Neuronal stem cell (in vitro differentiated cells): ENCODE measurements around the gene CLEC3A.

Source experiments
- DNase-seq: peaks from one replicate; pipeline ENCODE4 v3.0.0-alpha.2; 2013; ENCODE audit warnings: low spot score
- H2AFZ ChIP-seq: one replicate; pipeline ENCODE4 v1.6.1; 2013; ENCODE audit warnings: mild to moderate bottlenecking, low read length, inconsistent platforms
- H2AK5ac ChIP-seq: 2 replicates; pipeline ENCODE4 v1.6.1; 2013; ENCODE audit warnings: low read depth, mild to moderate bottlenecking, inconsistent platforms, low read length, moderate library complexity, mixed read lengths
- H2BK120ac ChIP-seq: 2 replicates; pipeline ENCODE4 v1.6.1; 2013; ENCODE audit warnings: low read depth, mild to moderate bottlenecking, inconsistent platforms, low read length, moderate library complexity, mixed read lengths
- H2BK12ac ChIP-seq: one replicate; pipeline ENCODE4 v1.6.1; 2013; ENCODE audit warnings: low read length, inconsistent platforms
- H2BK15ac ChIP-seq: 2 replicates; pipeline ENCODE4 v1.6.1; 2013; ENCODE audit warnings: mild to moderate bottlenecking, low read length, inconsistent platforms, mixed read lengths
- H2BK5ac ChIP-seq: one replicate; pipeline ENCODE4 v1.6.1; 2013; ENCODE audit warnings: inconsistent platforms, mild to moderate bottlenecking, low read length, moderate library complexity
- H3K14ac ChIP-seq: one replicate; pipeline ENCODE4 v1.6.1; 2013; ENCODE audit warnings: low read length, inconsistent platforms
- H3K18ac ChIP-seq: 2 replicates; pipeline ENCODE4 v1.6.1; 2013; ENCODE audit warnings: low read length, inconsistent platforms
- H3K23ac ChIP-seq: 2 replicates; pipeline ENCODE4 v1.6.1; 2013; ENCODE audit warnings: low read depth, mild to moderate bottlenecking, mixed read lengths, low read length, inconsistent platforms; ENCODE audit not compliant: poor library complexity
- H3K27ac ChIP-seq: replicated peaks from 3 replicates; pipeline ENCODE4 v1.5.1; 2013; ENCODE audit warnings: low read length, inconsistent platforms
- H3K27me3 ChIP-seq, 3 experiments: 2 replicates each; pipeline ENCODE4 v1.6.1; 2013; ENCODE audit warnings: low read length in 3 of 3, mild to moderate bottlenecking in 2 of 3, inconsistent platforms in 1 of 3, low read depth in 1 of 3, mixed read lengths in 1 of 3, moderate library complexity in 1 of 3; ENCODE audit not compliant: control insufficient read depth in 3 of 3, insufficient read depth in 3 of 3
- H3K36me3 ChIP-seq, 2 donors: replicated peaks in 1 of 2; 2 replicates each; pipeline ENCODE4 v1.6.1; 2013; ENCODE audit warnings: low read length in 2 of 2; ENCODE audit not compliant: control insufficient read depth in 2 of 2, insufficient read depth in 2 of 2
- H3K4ac ChIP-seq: 2 replicates; pipeline ENCODE4 v1.6.1; 2013; ENCODE audit warnings: inconsistent platforms, mild to moderate bottlenecking, low read length, moderate library complexity
- H3K4me1 ChIP-seq, 2 donors: 1 replicate in 1 of 2; 2 replicates in 1 of 2; pipeline ENCODE4 v1.6.1; 2013; ENCODE audit warnings: low read length in 2 of 2, low read depth in 1 of 2; ENCODE audit not compliant: control insufficient read depth in 2 of 2, insufficient read depth in 1 of 2
- H3K4me2 ChIP-seq: one replicate; pipeline ENCODE4 v1.6.1; 2013; ENCODE audit warnings: mild to moderate bottlenecking, low read length, inconsistent platforms; ENCODE audit not compliant: insufficient read depth, poor library complexity, severe bottlenecking
- H3K4me3 ChIP-seq, 2 donors: 2 replicates each; pipeline ENCODE4 v1.5.1; 2013; ENCODE audit warnings: low read length in 2 of 2, mild to moderate bottlenecking in 2 of 2, inconsistent platforms in 1 of 2, moderate library complexity in 1 of 2
- H3K79me1 ChIP-seq: one replicate; pipeline ENCODE4 v1.6.1; 2013; ENCODE audit warnings: low read depth, mild to moderate bottlenecking, inconsistent platforms, low read length, moderate library complexity
- H3K9ac ChIP-seq: one replicate; pipeline ENCODE4 v1.6.1; 2013; ENCODE audit warnings: mild to moderate bottlenecking, low read depth, low read length, inconsistent platforms; ENCODE audit not compliant: poor library complexity
- H3K9me3 ChIP-seq, 2 donors: replicated peaks in 1 of 2; 2 replicates each; pipeline versions ENCODE3 to v1.6.1; 2013; ENCODE audit warnings: low read length in 2 of 2, mild to moderate bottlenecking in 2 of 2, inconsistent platforms in 1 of 2, low read depth in 1 of 2, mixed read lengths in 1 of 2, moderate library complexity in 1 of 2; ENCODE audit not compliant: control insufficient read depth in 2 of 2, insufficient read depth in 1 of 2
- H4K8ac ChIP-seq: one replicate; pipeline ENCODE4 v1.6.1; 2013; ENCODE audit warnings: low read depth, mild to moderate bottlenecking, inconsistent platforms, low read length, moderate library complexity
- H4K91ac ChIP-seq: one replicate; pipeline ENCODE4 v1.6.1; 2013; ENCODE audit warnings: low read length, low read depth, mild to moderate bottlenecking, inconsistent platforms; ENCODE audit not compliant: poor library complexity
- WGBS, 2 donors: extraction: QIAGEN DNeasy Blood & Tissue Kit; methylation state at CpG; one replicate each; pipeline ENCODE4 v1.1.7; 2013; ENCODE audit warnings: missing lambda C conversion rate in 2 of 2, mixed read lengths in 1 of 2; ENCODE audit not compliant: insufficient read length in 2 of 2, insufficient replicate concordance in 1 of 2; ENCODE audit errors: extremely low coverage in 2 of 2; 5-methylcytosine and 5-hydroxymethylcytosine counted together

The CLEC3A gene

GRCh38 chr16:78069913-78070312 lies 47.6 kb downstream of the CLEC3A start:
- Histone ChIP-seq H3K9ac (no peak overlapping the region), H2BK120ac (no peak overlapping the region), H3K4me2 (no peak overlapping the region), H3K9me3 (no peaks in the 10 kb centered on the region), H3K79me1 (no peaks in the 10 kb centered on the region), H3K27me3 (peaks cover 0 to 5% (median 0%) of the 10 kb centered on the region in 3 experiments), H2AFZ (no peak overlapping the region), H2BK5ac (no peak overlapping the region), H4K91ac (no peak overlapping the region), H2AK5ac (no peak overlapping the region), H2BK15ac (no peak overlapping the region), H3K23ac (no peak overlapping the region), H3K18ac (no peak overlapping the region), H3K27ac (no peak overlapping the region), H4K8ac (no peak overlapping the region), H2BK12ac (no peak overlapping the region), H3K36me3 (no peaks in the 10 kb centered on the region), H3K4ac (no peak overlapping the region), H3K14ac (no peak overlapping the region), H3K4me1 (no peaks in the 10 kb centered on the region), H3K4me3 (no peak overlapping the region)
- no CpG with 5 or more reads among the region's 5 CpGs for WGBS, 2 donors
- DNase-seq: no peak

GRCh38 chr16:78072275-78072674 lies 49.9 kb downstream of the CLEC3A start:
- Histone ChIP-seq H2BK12ac (no peak overlapping the region), H4K8ac (no peak overlapping the region), H3K79me1 (no peaks in the 10 kb centered on the region), H3K4me1 (peaks cover 0 to 4% of the 10 kb centered on the region in 2 donors), H3K9ac (no peak overlapping the region), H2AFZ (no peak overlapping the region), H3K27ac (no peak overlapping the region), H3K4me3 (no peak overlapping the region), H3K14ac (no peak overlapping the region), H3K27me3 (peaks cover 0 to 5% (median 0%) of the 10 kb centered on the region in 3 experiments), H3K18ac (no peak overlapping the region), H4K91ac (no peak overlapping the region), H2BK120ac (no peak overlapping the region), H2AK5ac (no peak overlapping the region), H2BK15ac (no peak overlapping the region), H3K4me2 (no peak overlapping the region), H3K4ac (no peak overlapping the region), H3K23ac (no peak overlapping the region), H3K9me3 (peaks cover 0 to 3% of the 10 kb centered on the region in 2 donors), H3K36me3 (no peaks in the 10 kb centered on the region), H2BK5ac (no peak overlapping the region)
- DNase-seq: no peak
- WGBS, 2 donors: no CpG with 5 or more reads among the region's 5 CpGs

- no peak for DNase-seq
- peak overlapping the region; percentile 26 for H3K23ac ChIP-seq
- no peak overlapping the region for H2BK12ac ChIP-seq
- no peak overlapping the region for H4K91ac ChIP-seq
- H3K18ac ChIP-seq: peak overlapping the region; percentile 35
- H2AK5ac ChIP-seq: no peak overlapping the region
- no peak overlapping the region for H2AFZ ChIP-seq
- peaks cover 0 to 4% of the 10 kb centered on the region in 2 donors for H3K4me1 ChIP-seq
- no CpG with 5 or more reads among the region's 3 CpGs for WGBS, 2 donors
- H3K27me3 ChIP-seq: peaks cover 0 to 5% (median 0%) of the 10 kb centered on the region in 3 experiments
- no peak overlapping the region for H4K8ac ChIP-seq
- H2BK120ac ChIP-seq: no peak overlapping the region
- no peaks in the 10 kb centered on the region for H3K36me3 ChIP-seq
- H3K14ac ChIP-seq: no peak overlapping the region
- H2BK15ac ChIP-seq: no peak overlapping the region
- no peak overlapping the region for H3K4me3 ChIP-seq
- no peak overlapping the region for H3K27ac ChIP-seq
- no peak overlapping the region for H3K4ac ChIP-seq
- no peak overlapping the region for H3K4me2 ChIP-seq
- H2BK5ac ChIP-seq: no peak overlapping the region
- H3K9ac ChIP-seq: no peak overlapping the region
- H3K9me3 ChIP-seq: peaks cover 0 to 3% of the 10 kb centered on the region in 2 donors
- no peaks in the 10 kb centered on the region for H3K79me1 ChIP-seq
These were observed 53.5 kb downstream of the CLEC3A start for GRCh38 chr16:78075800-78076199.

GRCh38 chr16:78081341-78081740 lies 59.0 kb downstream of the CLEC3A start:
- H4K8ac ChIP-seq: no peak overlapping the region
- no peak overlapping the region for H2BK12ac ChIP-seq
- no CpG with 5 or more reads among the region's 4 CpGs for WGBS, 2 donors
- DNase-seq: no peak
- H3K9ac ChIP-seq: no peak overlapping the region
- no peaks in the 10 kb centered on the region for H3K4me1 ChIP-seq
- no peak overlapping the region for H2BK5ac ChIP-seq
- H2BK15ac ChIP-seq: no peak overlapping the region
- no peak overlapping the region for H3K23ac ChIP-seq
- no peak overlapping the region for H3K4me3 ChIP-seq
- H3K27me3 ChIP-seq: no peaks in the 10 kb centered on the region
- no peak overlapping the region for H3K27ac ChIP-seq
- H3K9me3 ChIP-seq: no peaks in the 10 kb centered on the region
- H2AFZ ChIP-seq: no peak overlapping the region
- no peaks in the 10 kb centered on the region for H3K36me3 ChIP-seq
- no peak overlapping the region for H4K91ac ChIP-seq
- no peak overlapping the region for H3K4ac ChIP-seq
- no peak overlapping the region for H3K18ac ChIP-seq
- H2AK5ac ChIP-seq: no peak overlapping the region
- H3K79me1 ChIP-seq: no peaks in the 10 kb centered on the region
- no peak overlapping the region for H3K4me2 ChIP-seq
- no peak overlapping the region for H3K14ac ChIP-seq
- H2BK120ac ChIP-seq: no peak overlapping the region
